Kidney epithelial cell (primary cell): ENCODE results near the gene IQSEC1. TPM values are rescaled to one million over a fixed set of nuclear protein-coding genes. Genes with fewer than 3 reads are reported as not detected.

Source experiments
- DNase-seq: peaks from one replicate; pipeline ENCODE4 v3.0.0-alpha.2; 2010; ENCODE audit warnings: low read depth
- H3K27me3 ChIP-seq: 2 replicates; pipeline ENCODE4 v1.6.0; 2011; ENCODE audit warnings: low read length; ENCODE audit not compliant: control insufficient read depth, insufficient read depth
- H3K36me3 ChIP-seq: 2 replicates; pipeline ENCODE4 v1.5.1; 2011; ENCODE audit warnings: low read length; ENCODE audit not compliant: control insufficient read depth, insufficient read depth
- H3K4me3 ChIP-seq: 2 replicates; pipeline ENCODE4 v1.5.1; 2011; ENCODE audit warnings: low read depth, mild to moderate bottlenecking, control low read depth, low read length
- CTCF ChIP-seq: IDR thresholded peaks from 2 replicates; pipeline ENCODE4 v1.5.1; 2011; ENCODE audit warnings: mild to moderate bottlenecking, moderate library complexity, low read length, control low read depth, inconsistent platforms; ENCODE audit not compliant: insufficient read depth, poor library complexity, severe bottlenecking
- total RNA-seq: library from RNA; depleted of rRNA; stranded (reverse); fragments of >200 nt; gene quantifications from 2 replicates; pipeline ENCODE4 v1.2.3, GENCODE V29; 2015

Gene IQSEC1
- total RNA-seq, 1 donor from 2014 or later = 14.9 TPM

DNA sequence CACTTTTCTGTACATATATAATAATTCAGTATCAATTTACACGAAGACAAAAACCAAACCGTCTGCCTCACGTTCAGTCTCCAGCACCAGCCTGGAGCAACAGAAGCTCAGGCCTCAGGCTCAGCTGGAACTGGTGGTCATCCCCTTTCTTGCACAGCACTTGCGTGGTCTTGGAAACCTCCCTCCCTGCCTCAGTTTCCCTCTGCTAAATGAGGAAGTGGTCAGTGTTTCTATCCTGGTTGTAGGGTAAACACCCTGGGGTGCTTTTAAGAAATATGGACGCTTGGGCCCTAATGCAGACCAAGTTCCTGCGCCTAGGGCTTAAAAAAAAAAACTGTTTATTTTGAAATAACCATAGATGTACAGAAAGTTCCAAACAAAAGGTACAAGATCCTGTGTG is 21.6 kb downstream of the IQSEC1 start:
- no peak for TF ChIP-seq CTCF
- DNase-seq = no peak
- peaks cover 19% of the 10 kb centered on the region for H3K27me3 ChIP-seq
- no peak overlapping the region for H3K4me3 ChIP-seq
- H3K36me3 ChIP-seq = no peaks in the 10 kb centered on the region

DNA sequence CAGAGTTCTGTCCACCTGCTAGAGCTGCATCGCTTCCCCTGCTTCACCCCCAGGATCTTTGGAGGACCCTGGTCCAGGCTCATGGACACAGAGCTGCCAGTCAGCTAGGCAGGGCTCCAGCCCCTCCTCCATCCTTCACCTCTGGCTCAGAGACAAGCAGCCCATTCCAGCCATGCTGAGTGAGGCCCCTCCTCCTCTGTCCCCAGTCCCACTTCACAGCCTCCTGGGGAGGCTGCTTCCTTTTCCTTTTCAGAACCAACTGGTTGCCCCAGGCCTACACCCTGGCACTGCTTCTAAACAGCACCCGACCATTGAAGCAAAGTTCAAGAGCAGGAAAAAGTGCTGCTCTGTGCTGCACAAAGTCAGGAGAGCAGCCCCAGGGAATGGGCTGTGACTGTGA is 22.2 kb downstream of the IQSEC1 start:
- H3K27me3 ChIP-seq = peaks cover 24% of the 10 kb centered on the region
- DNase-seq = no peak
- TF ChIP-seq CTCF = no peak
- H3K36me3 ChIP-seq = no peaks in the 10 kb centered on the region
- H3K4me3 ChIP-seq = no peak overlapping the region

DNA sequence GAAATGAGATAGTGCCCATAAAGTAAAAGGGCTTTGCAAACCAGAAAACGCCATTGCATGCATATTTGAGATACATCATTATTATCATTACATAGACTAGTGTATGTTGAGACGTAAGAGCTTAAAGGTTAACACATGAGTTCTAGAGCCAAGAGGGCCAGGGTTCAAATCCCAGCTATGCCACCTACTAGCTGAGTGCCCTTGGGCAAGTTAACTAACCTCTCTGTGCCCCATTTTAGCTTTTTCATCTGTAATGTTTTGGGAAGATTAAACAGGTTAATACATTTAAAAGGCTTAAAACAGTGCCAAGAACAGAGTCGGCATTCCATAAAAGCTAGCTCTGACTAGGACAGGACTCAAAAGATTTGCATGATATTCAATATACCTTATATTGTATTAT is 22.8 kb downstream of the IQSEC1 start:
- TF ChIP-seq CTCF = no peak
- no peak for DNase-seq
- Histone ChIP-seq H3K36me3 (no peaks in the 10 kb centered on the region), H3K4me3 (no peak overlapping the region), H3K27me3 (peaks cover 26% of the 10 kb centered on the region)

GRCh38 chr3:13049400-13049799 is 23.8 kb downstream of the IQSEC1 start:
- no peaks in the 10 kb centered on the region for H3K36me3 ChIP-seq
- TF ChIP-seq CTCF = no peak
- H3K27me3 ChIP-seq = peaks cover 35% of the 10 kb centered on the region
- no peak overlapping the region for H3K4me3 ChIP-seq
- DNase-seq = no peak

DNA sequence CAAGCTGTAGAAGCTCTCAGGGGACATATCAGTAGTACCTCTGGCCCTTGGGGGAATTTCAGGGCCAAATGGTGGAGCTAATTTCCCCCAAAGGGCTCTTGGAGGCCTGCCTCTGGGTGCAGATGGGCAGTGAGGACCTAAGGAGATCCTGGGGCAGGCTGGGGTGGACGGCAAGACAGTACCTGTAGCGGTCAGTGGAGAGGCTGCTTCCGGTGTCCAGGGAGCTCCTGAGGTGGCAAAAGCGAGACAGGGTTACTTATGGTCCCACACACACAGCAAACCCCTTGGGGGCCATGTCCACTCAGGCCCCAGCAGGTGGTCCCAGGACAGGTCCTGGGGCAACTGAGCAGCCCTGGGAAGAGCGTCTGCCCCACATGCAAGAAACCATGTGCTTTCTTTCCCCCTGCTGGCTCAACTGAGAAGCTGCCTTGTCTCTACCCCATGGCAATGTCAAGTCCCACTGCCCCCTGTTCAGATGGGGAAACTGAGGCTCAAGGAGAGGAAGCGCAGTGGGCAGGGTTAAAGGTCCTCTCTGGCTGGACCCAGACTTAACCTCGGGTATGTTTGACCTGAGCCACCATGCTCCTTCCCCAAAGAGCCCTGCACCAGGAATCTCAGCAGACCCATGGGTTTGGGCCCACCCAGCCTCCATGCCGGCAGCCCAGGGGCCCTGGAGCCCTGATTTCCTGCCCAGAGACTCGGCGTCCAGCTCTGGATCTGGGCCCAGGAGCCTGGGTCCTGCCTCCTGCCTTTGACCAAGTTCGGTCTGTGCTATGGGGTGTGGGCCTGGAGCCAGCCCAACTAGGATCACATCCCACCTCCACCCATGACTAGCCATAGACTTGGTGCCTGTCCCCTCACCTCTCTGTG is 25.7 kb downstream of the IQSEC1 start:
- peak; percentile 4 for TF ChIP-seq CTCF
- no peak for DNase-seq
- H3K4me3 ChIP-seq = no peak overlapping the region
- peaks cover 42% of the 10 kb centered on the region for H3K27me3 ChIP-seq
- H3K36me3 ChIP-seq = no peaks in the 10 kb centered on the region
